ENCODE data around the gene FIBIN.

Gene FIBIN

GRCh38 chr11:26993965-26994457, at the start of gene FIBIN:
Gene FIBIN (plus strand): TSS chr11:26994112. CDS start chr11:26994527, 415 bp downstream.
- DNase-seq (ENCODE audit: extremely low spot score), result peak; percentile 60

GRCh38 chr11:26944866-26945664, 48.8 kb upstream of the FIBIN start:
- POLR2A ChIA-PET, result no interaction called here
- CTCF ChIA-PET, result no interaction called here
- TF ChIP-seq PKNOX1 (IDR thresholded peaks at IDR 0.05) (no peak), FOXK2 (IDR thresholded peaks at IDR 0.05) (no peak), TARDBP (IDR thresholded peaks at IDR 0.05) (no peak), SP1 (IDR thresholded peaks at IDR 0.05) (no peak), ELF4 (IDR thresholded peaks at IDR 0.05) (no peak), NFRKB (IDR thresholded peaks at IDR 0.05) (no peak), SUZ12 (IDR thresholded peaks at IDR 0.05) (no peak), HDGF (IDR thresholded peaks at IDR 0.05; ENCODE audit: borderline replicate concordance) (no peak), FOXA1 (IDR thresholded peaks at IDR 0.05) (no peak), LEF1 (IDR thresholded peaks at IDR 0.05; ENCODE audit: borderline replicate concordance) (no peak), FOXM1 (IDR thresholded peaks at IDR 0.05; ENCODE audit: borderline replicate concordance) (no peak), L3MBTL2 (conservative IDR thresholded peaks at IDR 0.05) (no peak), ZNF384 (IDR thresholded peaks at IDR 0.05) (no peak)
- DNase-seq (ENCODE audit: extremely low spot score), result no peak

More at GRCh38 chr11:26993965-26994457, at the start of gene FIBIN:
- TF ChIP-seq SP1 (IDR thresholded peaks at IDR 0.05), result no peak
- no peak for TF ChIP-seq ELF4 (IDR thresholded peaks at IDR 0.05)
- TF ChIP-seq SUZ12 (IDR thresholded peaks at IDR 0.05), result no peak
- no peak for TF ChIP-seq FOXM1 (IDR thresholded peaks at IDR 0.05; ENCODE audit: borderline replicate concordance)
- no peak for TF ChIP-seq PKNOX1 (IDR thresholded peaks at IDR 0.05)
- no peak for TF ChIP-seq BHLHE40 (IDR thresholded peaks at IDR 0.05; ENCODE audit: borderline replicate concordance)
- no peak for TF ChIP-seq L3MBTL2 (conservative IDR thresholded peaks at IDR 0.05)
- no peak for TF ChIP-seq ARNT (IDR thresholded peaks at IDR 0.05)
- no peak for TF ChIP-seq FOXA1 (IDR thresholded peaks at IDR 0.05)
- no peak for TF ChIP-seq FOXK2 (IDR thresholded peaks at IDR 0.05)
- no peak for TF ChIP-seq TARDBP (IDR thresholded peaks at IDR 0.05)
- ChIA-PET POLR2A (no interaction called here), CTCF (no interaction called here)

- CTCF ChIA-PET, result no interaction called here
- DNase-seq (ENCODE audit: extremely low spot score), result no peak
- POLR2A ChIA-PET, result no interaction called here
- TF ChIP-seq NFRKB (IDR thresholded peaks at IDR 0.05), result no peak
- TF ChIP-seq ELF4 (IDR thresholded peaks at IDR 0.05), result no peak
- no peak for TF ChIP-seq ARNT (IDR thresholded peaks at IDR 0.05)
- TF ChIP-seq TARDBP (IDR thresholded peaks at IDR 0.05), result no peak
- no peak for TF ChIP-seq SP1 (IDR thresholded peaks at IDR 0.05)
- no peak for TF ChIP-seq BHLHE40 (IDR thresholded peaks at IDR 0.05; ENCODE audit: borderline replicate concordance)
- TF ChIP-seq FOXA1 (IDR thresholded peaks at IDR 0.05), result no peak
- TF ChIP-seq HDGF (IDR thresholded peaks at IDR 0.05; ENCODE audit: borderline replicate concordance), result no peak
- TF ChIP-seq FOXK2 (IDR thresholded peaks at IDR 0.05), result no peak
- no peak for TF ChIP-seq PKNOX1 (IDR thresholded peaks at IDR 0.05)
- TF ChIP-seq FOXM1 (IDR thresholded peaks at IDR 0.05; ENCODE audit: borderline replicate concordance), result no peak
These were observed 47.6 kb upstream of the FIBIN start for GRCh38 chr11:26946257-26946716.

- ChIA-PET CTCF (no interaction called here), POLR2A (no interaction called here)
- TF ChIP-seq L3MBTL2 (conservative IDR thresholded peaks at IDR 0.05) (no peak), CTBP1 (IDR thresholded peaks at IDR 0.05; ENCODE audit: borderline replicate concordance) (no peak), TARDBP (IDR thresholded peaks at IDR 0.05) (no peak), PKNOX1 (IDR thresholded peaks at IDR 0.05) (no peak), BHLHE40 (IDR thresholded peaks at IDR 0.05; ENCODE audit: borderline replicate concordance) (no peak), FOXK2 (IDR thresholded peaks at IDR 0.05) (no peak), ARNT (IDR thresholded peaks at IDR 0.05) (no peak), SUZ12 (IDR thresholded peaks at IDR 0.05) (no peak), SP1 (IDR thresholded peaks at IDR 0.05) (no peak), FOXA1 (IDR thresholded peaks at IDR 0.05) (no peak), FOXM1 (IDR thresholded peaks at IDR 0.05; ENCODE audit: borderline replicate concordance) (no peak), HDGF (IDR thresholded peaks at IDR 0.05; ENCODE audit: borderline replicate concordance) (no peak), ELF4 (IDR thresholded peaks at IDR 0.05) (no peak), LEF1 (IDR thresholded peaks at IDR 0.05; ENCODE audit: borderline replicate concordance) (no peak), NFRKB (IDR thresholded peaks at IDR 0.05) (no peak), ZNF384 (IDR thresholded peaks at IDR 0.05) (no peak)
- DNase-seq (ENCODE audit: extremely low spot score), result no peak
These were observed 46.5 kb upstream of the FIBIN start for GRCh38 chr11:26947379-26947844.

GRCh38 chr11:26947904-26948639, 45.8 kb upstream of the FIBIN start:
- POLR2A ChIA-PET, result no interaction called here
- no peak for DNase-seq (ENCODE audit: extremely low spot score)
- TF ChIP-seq PKNOX1 (IDR thresholded peaks at IDR 0.05) (no peak), BHLHE40 (IDR thresholded peaks at IDR 0.05; ENCODE audit: borderline replicate concordance) (no peak), SUZ12 (IDR thresholded peaks at IDR 0.05) (no peak), HDGF (IDR thresholded peaks at IDR 0.05; ENCODE audit: borderline replicate concordance) (no peak), NFRKB (IDR thresholded peaks at IDR 0.05) (no peak), TARDBP (IDR thresholded peaks at IDR 0.05) (no peak)
- CTCF ChIA-PET, result no interaction called here

All from HEK293T (cell line).